GM19023 (cell line): Measurements from ENCODE around the gene CCDC88C.
"Not testable (repeated sequence)": the region's sequence is repeated elsewhere in the genome, so short reads cannot be mapped to it uniquely, and the experiment has no call there.

Experiments used
- ATAC-seq: cut with Tn5 transposase; IDR thresholded peaks from one replicate; pipeline ENCODE4 v1.9.1; 2021; ENCODE audit warnings: mild to moderate bottlenecking, moderate library complexity; ENCODE audit not compliant: unreplicated experiment

The CCDC88C gene

GRCh38 chr14:91418387-91419043, 895 bp upstream of the CCDC88C start:
- ATAC-seq = no peak

- peak; percentile 32 for ATAC-seq
Observed at GRCh38 chr14:91417983-91418386, 365 bp upstream of the CCDC88C start.

GRCh38 chr14:91416744-91417119, 888 bp downstream of the CCDC88C start:
- ATAC-seq = no peak

GRCh38 chr14:91415794-91416743, 1.6 kb downstream of the CCDC88C start:
- peak; percentile 51 for ATAC-seq

- ATAC-seq = no peak
Observed at GRCh38 chr14:91414475-91414833, 3.2 kb downstream of the CCDC88C start.

GRCh38 chr14:91413547-91414474, 3.8 kb downstream of the CCDC88C start:
- no peak for ATAC-seq

- no peak for ATAC-seq
Observed at GRCh38 chr14:91412939-91413338, 4.7 kb downstream of the CCDC88C start.

- ATAC-seq = no peak
Observed at GRCh38 chr14:91410771-91411536, 6.7 kb downstream of the CCDC88C start.

GRCh38 chr14:91409928-91410718, 7.5 kb downstream of the CCDC88C start:
- no peak for ATAC-seq

- not testable (repeated sequence) for ATAC-seq
Observed at GRCh38 chr14:91409240-91409639, 8.4 kb downstream of the CCDC88C start.

- no peak for ATAC-seq
Observed at GRCh38 chr14:91406982-91407381, 10.6 kb downstream of the CCDC88C start.

- ATAC-seq = no peak
Observed at GRCh38 chr14:91406451-91406850, 11.2 kb downstream of the CCDC88C start.

GRCh38 chr14:91405724-91406435, 11.7 kb downstream of the CCDC88C start:
- no peak for ATAC-seq

- ATAC-seq = no peak
Observed at GRCh38 chr14:91405241-91405721, 12.3 kb downstream of the CCDC88C start.

- ATAC-seq = no peak
Observed at GRCh38 chr14:91402771-91403600, 14.6 kb downstream of the CCDC88C start.

- ATAC-seq = no peak
Observed at GRCh38 chr14:91402348-91402747, 15.3 kb downstream of the CCDC88C start.

- no peak for ATAC-seq
Observed at GRCh38 chr14:91401751-91402150, 15.9 kb downstream of the CCDC88C start.

GRCh38 chr14:91400696-91401095, 16.9 kb downstream of the CCDC88C start:
- ATAC-seq = no peak
